ENCODE results near the gene TMEM158.

Gene TMEM158

GRCh38 chr3:45232521-45232920 lies 6.4 kb upstream of the TMEM158 start:
- no peak for DNase-seq

DNA sequence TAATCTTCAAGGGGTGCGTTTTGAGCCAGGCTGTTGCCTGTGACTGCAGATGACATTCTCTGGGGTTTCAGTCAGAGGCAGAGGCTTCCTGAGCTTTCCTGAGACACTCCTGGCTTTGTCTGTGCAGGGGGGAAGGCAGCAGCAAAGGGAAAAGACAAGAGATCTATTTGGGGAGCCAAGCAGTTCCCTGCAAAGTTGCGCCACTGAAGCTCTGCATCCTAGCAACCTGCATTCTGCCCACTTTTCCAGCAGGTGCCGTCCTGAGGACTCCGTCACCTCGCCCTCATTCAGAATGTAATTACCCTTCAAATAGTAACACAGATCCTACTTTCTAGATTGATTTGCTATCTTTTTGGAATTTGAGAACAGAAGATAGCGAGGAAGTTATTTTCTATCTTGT lies 1.9 kb upstream of the TMEM158 start:
- peak; percentile 10 for DNase-seq

- DNase-seq = no peak
Observed at GRCh38 chr3:45227071-45227820, 1.2 kb upstream of the TMEM158 start.

DNA sequence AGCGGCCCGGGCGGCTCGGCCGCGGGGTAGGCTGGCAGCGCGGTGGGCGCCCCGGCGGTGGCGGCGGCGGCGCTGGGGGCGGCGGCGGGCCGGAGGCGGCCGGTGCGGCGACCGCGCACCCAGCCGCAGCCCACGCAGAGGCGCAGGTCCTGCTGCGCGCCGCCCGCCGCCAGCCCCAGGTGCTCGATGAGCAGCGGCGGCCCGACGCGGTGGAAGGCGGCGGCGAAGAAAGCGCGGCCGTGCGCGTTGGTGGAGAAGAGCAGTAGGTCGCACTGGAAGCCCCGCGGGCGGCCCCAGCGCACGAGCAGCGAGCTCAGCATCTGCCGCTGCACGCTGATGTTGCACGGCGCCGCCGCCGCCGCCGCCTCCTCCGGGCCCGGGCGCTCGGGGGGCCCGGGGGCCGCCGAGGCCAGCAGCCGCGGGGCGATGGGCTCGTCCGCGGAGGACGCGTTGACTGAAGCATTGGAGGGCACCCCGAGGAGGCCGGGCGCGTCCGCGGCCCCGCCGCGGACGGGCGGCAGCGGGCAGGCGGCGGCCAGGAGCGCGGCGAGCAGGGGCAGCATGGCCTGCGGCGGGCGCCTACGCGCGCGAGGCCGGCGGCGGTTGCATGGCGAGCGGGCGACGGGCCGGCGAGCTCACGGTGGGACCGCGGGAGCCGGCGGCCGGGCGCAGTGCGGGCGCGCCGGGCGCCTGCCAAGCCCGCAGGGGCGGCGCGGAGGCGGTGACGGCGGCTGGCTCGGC lies 452 bp downstream of the TMEM158 start:
- peak; percentile 57 for DNase-seq

GRCh38 chr3:45224824-45225464 lies 1.1 kb downstream of the TMEM158 start:
- peak; percentile 60 for DNase-seq

DNA sequence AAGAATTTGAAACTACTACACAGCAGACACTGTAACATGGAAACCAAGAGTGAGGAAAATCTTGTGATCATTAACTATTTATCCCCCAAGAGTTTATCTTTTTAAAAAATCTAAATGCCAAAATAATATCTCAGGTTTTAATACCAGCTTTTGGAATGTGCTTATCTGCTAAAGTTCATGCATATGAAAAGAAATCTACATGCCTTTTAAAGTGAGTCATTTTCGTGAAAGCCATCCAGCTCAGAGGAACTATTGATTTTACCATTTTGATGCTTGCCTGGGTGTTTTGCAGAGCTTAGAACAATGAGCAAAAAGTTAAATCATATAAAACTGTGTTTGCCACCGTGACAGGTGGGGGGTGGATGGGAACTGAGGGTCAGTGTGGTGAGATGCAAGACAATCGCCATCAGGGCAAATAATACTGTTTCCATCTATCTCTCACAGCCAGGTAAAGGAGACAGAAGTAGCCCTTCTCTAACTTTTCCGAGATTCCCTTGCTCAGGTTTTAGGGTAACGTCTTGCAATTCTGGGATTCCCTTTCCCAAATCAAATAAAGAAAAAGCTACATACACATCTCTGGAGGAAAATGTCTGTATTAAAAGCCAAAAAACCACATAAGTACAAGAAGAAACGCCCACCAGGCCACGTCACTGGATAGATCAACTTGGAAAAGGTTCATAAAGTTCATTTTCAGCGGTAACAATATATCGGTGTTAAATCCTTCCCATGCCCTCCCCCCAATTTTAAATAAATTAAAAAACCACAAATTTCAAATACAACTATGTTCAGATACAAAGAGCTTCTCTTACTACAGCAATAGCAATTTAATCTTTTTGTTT lies 2.0 kb downstream of the TMEM158 start:
- no peak for DNase-seq

GRCh38 chr3:45219694-45220093 lies 6.4 kb downstream of the TMEM158 start:
- DNase-seq = no peak

DNA sequence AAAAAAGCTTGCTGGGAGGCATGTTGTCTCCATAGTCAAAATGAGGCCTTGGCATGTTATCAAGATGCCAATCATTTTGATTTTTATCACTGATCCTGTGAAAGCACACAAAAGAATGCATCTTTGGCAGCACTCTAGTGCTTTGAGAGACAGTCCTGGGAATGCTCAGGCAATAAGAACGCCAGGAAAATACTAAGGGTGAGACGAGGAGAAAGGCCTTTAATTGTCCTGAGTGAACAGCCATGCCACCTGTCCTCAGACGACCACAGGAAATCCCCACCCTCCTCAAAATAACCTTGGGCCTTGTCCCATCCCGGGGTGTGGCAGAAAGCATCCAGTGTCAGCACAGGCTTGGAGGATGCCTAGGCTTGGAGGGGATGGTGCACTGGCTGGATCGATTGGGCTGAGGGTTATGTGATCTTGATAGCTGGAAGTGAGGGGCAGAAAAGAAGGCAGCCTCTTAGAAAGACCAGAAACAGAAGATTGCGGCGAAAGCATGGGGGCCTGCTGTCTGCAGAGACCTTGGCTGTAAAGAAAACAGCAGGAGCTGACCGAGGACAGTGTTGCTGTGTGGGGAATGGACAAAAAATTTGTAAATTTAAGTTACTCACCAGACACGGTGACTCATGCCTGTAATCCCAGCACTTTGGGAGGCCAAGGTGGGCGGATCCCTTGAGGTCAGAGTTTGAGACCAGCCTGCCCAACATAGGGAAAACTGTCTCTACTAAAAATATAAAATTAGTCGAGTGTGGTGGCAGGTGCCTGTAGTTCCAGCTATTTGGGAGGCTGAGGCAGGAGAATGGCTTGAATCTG lies 7.3 kb downstream of the TMEM158 start:
- DNase-seq = no peak

DNA sequence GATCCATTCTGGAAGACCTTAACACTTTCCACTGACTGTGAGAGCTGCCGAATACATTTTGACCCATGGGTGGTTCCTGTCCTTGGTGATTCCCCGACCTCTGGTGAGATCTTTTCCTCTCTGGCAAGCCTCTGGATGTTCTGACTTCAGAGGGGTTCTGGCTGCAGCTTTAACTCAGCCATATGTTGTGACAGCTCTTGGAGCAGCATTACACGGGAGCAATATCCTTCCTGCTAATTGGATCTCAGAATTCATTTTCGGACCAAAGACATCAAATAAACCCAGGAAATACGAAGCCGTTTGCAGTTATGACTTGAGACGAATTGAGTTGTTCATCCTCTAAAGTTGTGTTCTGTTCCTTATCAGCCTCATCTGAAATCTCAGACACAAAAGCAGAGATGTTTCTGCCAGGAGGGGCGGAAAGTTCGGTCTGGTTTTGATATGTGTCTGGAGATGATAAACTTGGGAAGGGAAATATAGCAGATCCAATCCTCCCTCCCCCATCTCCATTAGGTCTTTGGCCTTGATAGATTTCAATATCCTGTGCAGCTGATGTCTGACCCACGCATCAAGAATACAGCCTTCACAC lies 10.0 kb downstream of the TMEM158 start:
- DNase-seq = no peak

GRCh38 chr3:45215466-45215865 lies 10.6 kb downstream of the TMEM158 start:
- no peak for DNase-seq

DNA sequence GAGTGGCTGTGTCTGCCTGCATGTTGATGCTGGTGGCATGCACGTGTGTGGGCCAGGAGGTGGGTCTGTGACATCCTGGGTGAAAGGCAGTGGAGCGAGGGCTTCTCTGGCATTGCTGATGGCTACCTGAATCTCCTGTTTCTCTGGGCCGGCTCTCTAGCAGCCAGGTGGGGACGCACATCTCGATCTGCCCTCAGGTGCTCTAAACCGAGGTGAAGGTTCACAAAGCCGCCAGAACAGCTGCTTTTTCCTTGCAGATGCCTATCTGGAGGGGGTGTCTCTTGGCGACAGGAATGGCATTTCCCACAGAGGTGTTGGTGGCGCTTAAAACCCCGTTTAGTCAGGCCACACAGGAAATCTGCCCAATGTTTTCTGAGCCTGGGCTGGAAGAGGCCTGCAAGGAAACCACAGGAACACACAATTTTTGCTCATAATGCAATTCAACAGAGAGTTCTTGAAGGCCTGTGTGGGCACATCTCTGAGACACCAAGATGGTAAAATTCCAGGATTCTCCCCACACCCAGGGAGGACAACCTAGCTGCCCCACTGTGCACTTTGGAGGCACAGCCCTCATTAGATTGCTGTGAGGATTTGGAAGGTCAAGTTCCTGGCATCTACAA lies 11.9 kb downstream of the TMEM158 start:
- DNase-seq = no peak

- DNase-seq = no peak
Observed at GRCh38 chr3:45212095-45212468, 14.0 kb downstream of the TMEM158 start.

DNA sequence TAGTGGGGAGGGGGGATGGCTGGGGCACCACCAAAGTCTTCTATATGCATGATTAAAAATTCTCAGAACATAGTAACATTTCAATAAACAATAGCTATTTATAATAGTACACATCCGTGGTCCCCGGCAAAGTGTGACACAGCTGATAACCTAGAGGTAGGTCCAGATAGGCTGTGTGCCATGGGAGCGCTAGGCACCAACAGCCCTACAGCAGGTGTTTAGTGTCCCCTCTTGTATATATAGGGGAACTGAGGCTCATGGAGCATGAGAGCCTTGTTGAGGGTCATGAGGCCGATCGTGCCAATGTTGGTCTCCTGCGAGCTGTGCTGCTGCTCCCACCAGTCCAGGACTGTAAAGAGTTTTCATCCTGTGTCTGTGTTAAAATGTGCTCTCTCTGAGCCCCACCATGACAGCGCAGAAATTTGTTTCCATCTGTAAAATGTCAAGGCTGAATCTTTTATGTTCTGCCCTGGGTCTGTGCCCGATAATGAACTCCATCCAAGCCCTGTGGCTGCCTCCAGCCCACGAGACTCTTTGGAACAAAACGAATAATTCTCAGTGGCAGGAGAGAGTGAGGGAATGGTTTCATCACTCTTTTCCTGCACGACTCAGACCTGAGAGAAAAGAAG lies 14.5 kb downstream of the TMEM158 start:
- DNase-seq = no peak

GRCh38 chr3:45210308-45211041 lies 15.6 kb downstream of the TMEM158 start:
- peak; percentile 48 for DNase-seq

DNA sequence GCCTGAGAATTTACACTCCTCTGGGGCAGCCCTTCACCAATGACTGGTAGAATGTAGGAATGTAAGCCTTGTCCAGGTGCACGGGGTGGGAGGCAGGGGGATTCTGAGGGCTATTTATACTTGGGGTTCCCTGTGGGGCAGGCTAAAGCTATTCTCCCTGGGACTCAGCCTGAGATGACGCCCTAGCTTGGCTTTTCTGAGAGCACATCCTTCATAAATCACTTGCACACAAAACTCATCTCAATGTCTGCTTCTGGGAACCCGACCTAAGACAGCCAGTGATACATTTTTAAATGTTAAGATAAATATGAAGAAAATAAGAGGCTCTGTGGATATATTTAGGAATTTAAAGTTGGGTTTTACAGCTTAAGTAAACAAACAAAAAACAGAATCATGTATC lies 16.6 kb downstream of the TMEM158 start:
- no peak for DNase-seq

DNA sequence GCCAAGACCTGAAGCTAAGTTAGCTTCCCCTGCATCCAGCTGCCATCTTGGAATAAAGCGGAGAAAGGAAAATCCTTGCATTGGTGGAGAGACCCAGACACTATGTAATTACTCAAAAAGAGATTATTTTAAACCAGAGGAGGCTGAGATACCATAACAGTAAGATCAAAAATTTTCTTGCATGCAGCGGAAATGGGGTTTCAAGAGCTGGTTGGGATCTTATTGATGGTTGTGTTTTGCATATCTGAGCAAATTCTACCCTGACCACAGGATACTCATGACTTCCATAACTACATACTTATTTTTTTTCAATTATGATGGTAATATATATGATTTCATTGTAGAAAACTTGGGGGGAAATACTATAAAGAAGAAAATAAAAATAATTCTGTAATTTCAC lies 17.5 kb downstream of the TMEM158 start:
- no peak for DNase-seq

- no peak for DNase-seq
Observed at GRCh38 chr3:45207446-45207845, 18.6 kb downstream of the TMEM158 start.

- no peak for DNase-seq
Observed at GRCh38 chr3:45205126-45205525, 21.0 kb downstream of the TMEM158 start.

- no peak for DNase-seq
Observed at GRCh38 chr3:45204136-45204535, 22.0 kb downstream of the TMEM158 start.
